HG03457 (cell line): ENCODE results near the gene TSNAX.

ENCODE experiments used
- ATAC-seq: cut with Tn5 transposase; IDR thresholded peaks from one replicate; pipeline ENCODE4 v1.9.1; 2021; ENCODE audit warnings: moderate number of reproducible peaks; ENCODE audit not compliant: unreplicated experiment

Gene TSNAX

DNA sequence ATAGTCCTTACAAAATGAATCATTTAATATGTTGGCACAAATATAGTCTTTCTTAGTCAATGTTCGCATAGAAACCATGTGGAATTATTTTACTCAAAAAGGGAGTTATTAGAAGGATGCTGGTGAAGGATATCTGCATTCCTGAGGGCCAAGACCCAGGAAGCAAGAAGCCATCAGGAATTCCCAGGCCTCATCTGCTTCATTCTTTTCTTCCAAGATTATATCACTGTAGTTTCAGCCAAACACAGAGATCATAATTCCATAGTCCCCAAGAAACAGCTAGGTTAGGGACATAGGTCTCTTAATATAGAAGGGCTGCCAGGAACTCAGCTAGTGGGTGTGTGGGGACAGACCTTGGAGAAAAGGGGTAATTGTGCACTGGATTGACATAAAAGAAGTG is 69.5 kb downstream of the TSNAX start:
- no peak for ATAC-seq

DNA sequence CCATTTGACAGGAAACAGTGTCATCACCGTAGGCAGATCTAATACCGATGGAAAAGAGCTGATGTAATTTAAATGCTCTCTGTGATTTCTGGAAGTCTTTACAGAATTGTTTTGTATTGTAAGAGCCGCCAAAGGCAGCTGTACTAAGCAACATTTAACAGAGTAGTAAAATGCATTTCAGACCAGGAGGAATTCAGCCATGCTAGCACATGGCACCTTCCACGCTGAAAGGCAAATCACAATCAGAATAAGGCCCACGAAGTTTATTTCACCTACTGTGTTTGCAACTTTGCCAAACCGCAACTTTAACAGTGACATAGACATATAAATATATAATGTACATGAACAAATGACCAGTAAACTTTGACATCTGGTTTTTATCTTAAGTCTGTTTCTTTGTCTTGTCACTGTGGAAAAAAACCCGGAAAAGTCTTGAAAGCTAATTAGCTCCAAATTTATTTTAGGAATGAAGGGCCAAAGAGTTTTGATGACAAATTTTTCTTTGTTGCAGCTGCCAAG is 72.0 kb downstream of the TSNAX start:
- no peak for ATAC-seq

DNA sequence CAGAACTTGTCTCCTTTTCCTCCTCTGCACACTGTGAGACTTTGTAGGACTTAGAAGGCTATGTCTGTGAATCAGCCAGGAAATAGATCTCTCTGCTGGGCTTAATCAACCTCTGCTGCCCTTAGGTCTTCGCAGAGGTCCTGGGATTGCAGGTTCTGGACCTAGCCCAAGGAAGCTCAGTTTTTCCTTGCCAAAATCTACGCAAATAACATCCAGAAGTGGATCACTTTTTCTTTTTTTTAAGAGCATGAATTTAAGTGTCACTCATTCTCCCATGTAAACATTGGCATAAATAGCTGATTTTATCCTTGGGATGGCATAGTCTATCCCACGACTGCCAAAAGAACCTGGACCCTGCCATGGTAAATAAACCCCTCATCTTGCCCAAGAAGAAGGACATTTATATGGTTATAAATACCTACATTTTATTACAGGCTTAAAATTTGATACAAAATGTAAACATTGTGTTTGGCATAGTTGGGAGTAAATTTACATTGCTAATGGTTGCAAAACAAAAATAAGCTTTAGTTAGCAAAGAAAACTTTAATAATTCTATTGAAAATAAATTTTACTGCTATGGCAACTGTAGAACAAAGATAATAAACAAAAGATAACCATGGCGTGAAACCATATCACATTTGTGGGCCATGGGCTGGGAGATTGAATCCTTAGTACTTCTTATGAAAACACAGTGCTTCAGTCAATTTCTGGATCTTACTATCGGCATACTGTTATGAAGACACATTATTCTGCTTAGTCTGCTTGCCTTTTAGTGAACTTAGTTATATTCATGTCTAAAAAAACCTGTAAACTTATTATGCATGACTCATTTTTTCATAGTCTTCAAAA is 73.6 kb downstream of the TSNAX start:
- no peak for ATAC-seq

GRCh38 chr1:231602673-231602984 is 74.2 kb downstream of the TSNAX start:
- ATAC-seq: no peak

DNA sequence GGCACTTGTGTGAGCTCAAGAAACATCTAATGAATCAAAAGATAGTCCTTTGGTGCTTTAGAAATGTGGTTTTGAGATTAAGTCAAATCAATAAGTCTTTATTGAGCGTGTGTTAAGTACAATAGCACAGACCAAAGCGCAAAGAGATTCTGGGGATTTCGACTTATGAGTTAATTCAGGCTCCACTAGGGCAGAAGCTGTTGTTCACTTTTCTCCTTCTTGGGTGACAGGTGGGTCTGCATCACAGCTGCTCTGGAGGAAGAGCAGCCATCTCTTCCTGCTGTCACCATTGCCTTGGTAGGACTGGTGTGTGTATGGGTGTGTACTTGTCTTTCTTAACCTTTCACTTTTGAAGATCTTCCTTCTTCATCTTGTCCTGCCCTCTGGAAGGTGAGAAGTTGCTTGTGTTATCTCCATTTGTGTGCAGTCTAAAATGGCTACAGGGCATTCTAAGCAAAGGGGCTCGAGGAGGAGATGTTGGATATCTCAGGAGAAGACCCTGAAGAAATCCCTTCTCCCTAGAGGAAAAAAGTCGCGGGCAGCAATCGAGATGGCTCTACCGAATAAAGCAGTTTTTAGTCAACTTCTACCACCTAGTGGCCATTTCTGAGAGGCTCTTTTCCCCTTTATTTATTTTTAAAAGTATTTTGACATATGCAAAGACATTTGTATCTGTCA is 75.3 kb downstream of the TSNAX start:
- peak; percentile 54 for ATAC-seq

DNA sequence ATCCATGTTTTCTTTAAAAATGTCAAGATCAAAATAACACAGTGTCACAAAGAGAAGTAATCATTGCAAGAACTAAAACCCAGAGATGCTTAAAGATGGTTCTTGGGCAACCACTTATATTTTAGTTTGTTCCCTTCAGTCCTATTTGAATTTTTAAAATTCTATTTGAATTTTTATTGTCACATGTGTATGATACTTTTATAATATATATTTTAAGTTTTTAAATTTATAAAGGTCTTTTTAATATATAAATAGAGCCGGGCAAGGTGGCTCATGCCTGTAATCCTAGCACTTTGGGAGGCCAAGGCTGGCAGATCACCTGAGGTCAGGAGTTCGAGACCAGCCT is 75.8 kb downstream of the TSNAX start:
- no peak for ATAC-seq

DNA sequence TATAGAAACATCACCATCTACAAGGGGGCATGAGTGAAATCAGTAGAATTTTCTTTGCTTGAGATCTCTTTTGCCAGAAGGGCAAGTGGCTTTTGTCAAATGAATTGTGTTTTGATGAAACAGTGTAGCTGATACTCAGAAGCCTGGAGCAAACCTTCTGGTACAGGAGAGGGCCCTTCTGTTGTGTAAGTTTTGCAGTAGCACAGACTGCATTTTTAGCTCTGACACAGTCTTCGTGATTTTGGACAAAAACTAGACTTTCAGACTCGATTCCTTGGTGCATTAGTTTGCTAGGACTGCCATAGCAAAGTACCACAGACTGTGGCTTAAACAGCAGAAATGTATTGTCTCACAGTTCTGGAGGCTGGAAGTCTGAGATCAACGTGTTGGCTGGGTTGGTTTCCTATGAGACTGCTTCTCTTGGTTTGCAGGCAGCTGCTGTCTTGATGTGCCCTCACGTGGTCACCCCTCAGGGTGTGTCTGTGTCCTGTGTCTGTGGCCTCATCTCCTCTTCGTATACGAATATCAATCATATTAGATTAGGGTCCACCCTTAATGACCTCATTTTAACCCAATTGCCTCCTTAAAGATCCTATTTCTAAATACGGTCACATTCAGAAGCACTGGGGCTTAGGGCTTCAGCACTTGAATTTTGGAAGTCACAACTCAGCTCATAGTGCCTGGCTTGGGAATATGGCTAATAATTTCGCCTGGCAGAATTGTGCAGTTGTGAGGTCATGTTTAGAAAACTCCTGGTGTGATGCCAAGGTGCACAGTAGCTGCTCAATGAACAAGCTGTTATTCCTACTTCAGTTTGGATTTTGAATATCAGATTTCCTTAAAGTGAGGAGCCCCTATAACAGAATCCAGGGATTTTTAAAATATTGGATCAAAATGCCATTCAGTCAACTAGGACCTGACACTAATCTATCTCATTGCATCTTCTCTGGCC is 77.0 kb downstream of the TSNAX start:
- ATAC-seq: no peak

DNA sequence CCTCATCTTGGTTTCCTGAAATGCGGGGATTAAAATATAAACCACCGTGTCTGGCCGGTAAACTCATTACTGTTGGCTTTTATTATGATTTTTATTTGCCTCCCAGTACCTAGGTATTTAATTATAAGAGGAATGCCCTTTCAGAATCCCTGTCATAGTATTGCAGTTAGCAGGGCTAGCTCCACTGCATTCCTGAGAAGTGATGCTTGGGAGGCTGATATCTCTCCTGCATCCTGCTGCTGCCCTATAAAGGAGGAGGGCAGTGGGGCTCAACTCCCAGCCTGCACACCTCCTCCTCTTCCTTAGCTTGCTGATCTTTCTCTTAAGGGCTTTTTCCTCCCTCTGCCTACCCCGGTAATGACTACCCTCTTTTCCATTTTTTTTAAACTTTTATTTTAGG is 78.2 kb downstream of the TSNAX start:
- ATAC-seq: no peak

DNA sequence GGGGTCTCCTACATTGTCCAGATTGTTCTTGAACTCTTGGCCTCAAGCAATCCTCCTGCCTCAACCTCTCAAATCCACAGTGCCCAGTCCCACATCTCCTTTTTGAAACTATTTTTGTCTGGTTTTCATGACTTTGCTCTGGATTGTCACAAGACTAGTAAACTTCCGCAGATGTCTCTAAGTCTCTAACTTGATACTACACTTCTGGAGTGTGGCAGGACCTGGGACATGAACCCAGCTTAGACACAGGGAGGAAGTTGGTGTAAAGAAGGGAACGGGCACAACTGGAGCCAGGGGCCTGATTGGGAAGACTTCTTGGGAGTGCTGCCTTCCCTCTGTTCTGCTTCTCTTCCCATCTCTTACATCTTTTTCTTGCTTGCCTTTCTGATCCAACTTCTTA is 81.9 kb downstream of the TSNAX start:
- no peak for ATAC-seq

- ATAC-seq: no peak
Observed at GRCh38 chr1:231611111-231611510, 82.6 kb downstream of the TSNAX start.

DNA sequence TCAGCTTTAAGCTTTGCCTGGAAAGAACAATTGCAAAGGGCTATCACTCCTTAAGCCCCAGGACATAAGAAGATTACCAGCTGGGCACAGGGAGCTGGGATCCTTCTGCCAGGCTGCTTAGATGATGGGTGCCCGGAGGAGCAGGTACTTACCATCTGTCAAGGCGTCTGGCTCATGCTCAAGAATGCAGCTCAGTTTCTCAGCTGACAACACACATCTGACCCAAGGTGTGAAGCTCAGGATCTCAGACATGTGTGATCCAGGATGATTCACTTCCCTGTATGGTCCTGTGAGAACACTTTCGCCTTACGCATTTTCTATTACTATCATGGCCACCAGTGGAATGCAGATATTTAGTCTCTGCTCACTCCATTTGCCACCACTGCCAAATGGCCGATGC is 83.4 kb downstream of the TSNAX start:
- no peak for ATAC-seq

DNA sequence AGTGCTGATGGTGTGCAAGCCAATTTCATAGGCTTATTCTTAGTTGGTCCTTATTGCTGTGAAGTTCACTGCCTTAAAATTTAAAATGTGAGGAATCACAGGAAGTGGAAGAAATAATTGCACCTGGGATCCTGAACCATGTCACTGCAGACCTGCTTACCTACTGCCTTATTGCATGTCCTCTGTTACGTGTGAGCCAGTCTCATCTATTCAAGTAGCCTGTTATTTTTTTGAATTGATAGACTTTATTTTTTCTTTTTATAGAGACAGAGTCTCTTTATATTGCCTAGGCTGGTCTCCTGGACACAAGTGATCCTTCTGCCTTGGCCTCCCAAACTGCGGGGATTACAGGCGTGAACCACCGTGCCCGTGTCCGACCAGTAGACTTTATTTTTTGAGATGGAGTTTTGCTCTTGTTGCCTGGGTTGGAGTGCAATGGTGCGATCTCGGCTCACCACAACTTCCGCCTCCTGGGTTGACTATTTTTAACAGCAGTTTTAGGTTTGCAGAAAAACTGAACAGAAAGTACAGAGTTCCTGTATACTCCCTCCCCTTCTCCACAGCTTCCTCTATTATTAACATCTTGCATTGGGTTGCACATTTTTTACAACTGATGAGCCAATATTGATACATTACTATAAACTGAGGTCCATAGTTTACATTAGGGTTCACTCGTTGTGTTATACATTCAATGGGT is 84.1 kb downstream of the TSNAX start:
- peak; percentile 95 for ATAC-seq

GRCh38 chr1:231613419-231614349 is 85.2 kb downstream of the TSNAX start:
- ATAC-seq: no peak
